ENCODE results near the gene LRRC14B.

LRRC14B gene

GRCh38 chr5:174876-175465 is 16.3 kb upstream of the LRRC14B start:
- no peak for DNase-seq (ENCODE audit: low read depth)

GRCh38 chr5:176296-176823 is 14.9 kb upstream of the LRRC14B start:
- no peak for DNase-seq (ENCODE audit: low read depth)

GRCh38 chr5:178110-178509 is 13.2 kb upstream of the LRRC14B start:
- DNase-seq (ENCODE audit: low read depth) = no peak

GRCh38 chr5:179401-179800 is 11.9 kb upstream of the LRRC14B start:
- no peak for DNase-seq (ENCODE audit: low read depth)

- no peak for DNase-seq (ENCODE audit: low read depth)
Measured at GRCh38 chr5:180286-180918, 10.9 kb upstream of the LRRC14B start.

GRCh38 chr5:181160-181559 is 10.1 kb upstream of the LRRC14B start:
- DNase-seq (ENCODE audit: low read depth) = no peak

- no peak for DNase-seq (ENCODE audit: low read depth)
Measured at GRCh38 chr5:181566-181965, 9.7 kb upstream of the LRRC14B start.

GRCh38 chr5:182126-182525 is 9.2 kb upstream of the LRRC14B start:
- no peak for DNase-seq (ENCODE audit: low read depth)

- no peak for DNase-seq (ENCODE audit: low read depth)
Measured at GRCh38 chr5:184471-184870, 6.8 kb upstream of the LRRC14B start.

GRCh38 chr5:185095-186070 is 5.9 kb upstream of the LRRC14B start:
- no peak for DNase-seq (ENCODE audit: low read depth)

- DNase-seq (ENCODE audit: low read depth) = no peak
Measured at GRCh38 chr5:186091-187041, 4.9 kb upstream of the LRRC14B start.

- no peak for DNase-seq (ENCODE audit: low read depth)
Measured at GRCh38 chr5:187042-187431, 4.3 kb upstream of the LRRC14B start.

- no peak for DNase-seq (ENCODE audit: low read depth)
Measured at GRCh38 chr5:187617-188451, 3.5 kb upstream of the LRRC14B start.

- peak; percentile 68 for DNase-seq (ENCODE audit: low read depth)
Measured at GRCh38 chr5:188488-189481, 2.5 kb upstream of the LRRC14B start.

GRCh38 chr5:189486-189885 is 1.8 kb upstream of the LRRC14B start:
- no peak for DNase-seq (ENCODE audit: low read depth)

- no peak for DNase-seq (ENCODE audit: low read depth)
Measured at GRCh38 chr5:189976-190365, 1.3 kb upstream of the LRRC14B start.

GRCh38 chr5:190366-191035 is 794 bp upstream of the LRRC14B start:
- DNase-seq (ENCODE audit: low read depth) = no peak

GRCh38 chr5:191949-192690 is 825 bp downstream of the LRRC14B start:
- no peak for DNase-seq (ENCODE audit: low read depth)
